GM12878 (cell line): ENCODE data around the gene DAB2IP. TPM values are rescaled to one million over a fixed set of nuclear protein-coding genes. Genes with fewer than 3 reads are reported as not detected.

Experiments
- ATAC-seq: fragments of 200-7000 bp; cut with Tn5 transposase; 3 replicates; pipeline ENCODE4 v1.9.1; 2020; ENCODE audit warnings: mild to moderate bottlenecking, moderate library complexity
- BruUV-seq: library from RNA; stranded (reverse); fragments of 400-500 nt; replicated peaks from 2 replicates; lab custom pipeline; 2021; lab: Mats Ljungman, UMichigan
- CTCF ChIA-PET: fragments of 300-600 bp; sonication (Branson Sonifier 250); formaldehyde crosslinking; extraction: SDS; loops from one replicate; lab custom pipeline; 2021; ENCODE audit warnings: inconsistent platforms; lab: Yijun Ruan, JAX
- POLR2A ChIA-PET: fragments of 350-600 bp; formaldehyde crosslinking; extraction: SDS; loops from one replicate; lab custom pipeline; 2021; ENCODE audit warnings: inconsistent platforms; lab: Charles Lee
- RAD21 ChIA-PET: fragments of 300-600 bp; sonication (Branson Sonifier 250); formaldehyde crosslinking; loops from one replicate; lab custom pipeline; 2023; ENCODE audit warnings: antibody characterized with exemption; ENCODE audit not compliant: unreplicated experiment; lab: Charles Lee
- SMC1A ChIA-PET: fragments of 300-600 bp; sonication (Branson Sonifier 250); formaldehyde crosslinking; loops from one replicate; lab custom pipeline; 2023; ENCODE audit not compliant: unreplicated experiment, uncharacterized antibody; lab: Charles Lee
- DNase-seq: peaks from one replicate; pipeline ENCODE4 v3.0.0-alpha.2; 2011; ENCODE audit warnings: low read depth, low spot score
- FAIRE-seq: peaks from 3 replicates; lab custom pipeline; 2011; peaks lifted over from hg19 to GRCh38; lab: Jason Lieb, UNC
- H2AFZ ChIP-seq: 2 replicates; pipeline ENCODE4 v1.6.0; 2011; ENCODE audit warnings: low read depth, low read length, control low read depth; ENCODE audit not compliant: control insufficient read depth
- H3K27ac ChIP-seq: 2 replicates; pipeline ENCODE4 v1.5.1; 2011; ENCODE audit warnings: control low read depth; ENCODE audit not compliant: control insufficient read depth, insufficient read depth
- H3K27me3 ChIP-seq, 2 experiments: replicated peaks in 1 of 2; 2 replicates each; pipeline versions ENCODE4 v1.6.0 to v1.6.1; 2011; ENCODE audit warnings: low read length in 1 of 2; ENCODE audit not compliant: control insufficient read depth in 2 of 2, insufficient read depth in 2 of 2
- H3K36me3 ChIP-seq, 2 experiments: 2 replicates each; pipeline ENCODE4 v1.5.1; 2011; ENCODE audit warnings: low read length in 1 of 2; ENCODE audit not compliant: control insufficient read depth in 2 of 2, insufficient read depth in 2 of 2
- H3K4me1 ChIP-seq: 2 replicates; pipeline ENCODE4 v1.6.1; 2011; ENCODE audit warnings: mild to moderate bottlenecking, low read length, moderate library complexity, mixed read lengths; ENCODE audit not compliant: control insufficient read depth, insufficient read depth
- H3K4me2 ChIP-seq: 2 replicates; pipeline ENCODE4 v1.6.0; 2011; ENCODE audit warnings: control low read depth; ENCODE audit not compliant: control insufficient read depth, insufficient read depth
- H3K4me3 ChIP-seq: fragments of 200-600 bp; sonication (generic); 2 replicates; pipeline ENCODE4 v1.5.1; 2016
- H3K79me2 ChIP-seq: 2 replicates; pipeline ENCODE4 v1.6.0; 2011; ENCODE audit warnings: low read length; ENCODE audit not compliant: control insufficient read depth, insufficient read depth
- H3K9ac ChIP-seq: 2 replicates; pipeline ENCODE4 v1.8.0; 2011; ENCODE audit warnings: low read length, control low read depth, mixed read lengths; ENCODE audit not compliant: control insufficient read depth, insufficient read depth
- H3K9me3 ChIP-seq: replicated peaks from 3 replicates; pipeline ENCODE4 v1.5.1; 2011; ENCODE audit warnings: mild to moderate bottlenecking, low read length; ENCODE audit not compliant: control insufficient read depth, insufficient read depth
- H4K20me1 ChIP-seq: 2 replicates; pipeline ENCODE4 v1.6.0; 2011; ENCODE audit not compliant: control insufficient read depth, insufficient read depth
- KDM1A ChIP-seq: fragments of 200-600 bp; sonication (generic); IDR thresholded peaks from 2 replicates; pipeline ENCODE4 v1.6.1; 2016; ENCODE audit warnings: borderline replicate concordance
- MEF2A ChIP-seq: IDR thresholded peaks from 2 replicates; pipeline ENCODE4 v1.6.1; 2011; ENCODE audit warnings: low read depth, mild to moderate bottlenecking, low read length, moderate library complexity; ENCODE audit not compliant: insufficient read depth
- POLR2A ChIP-seq: IDR thresholded peaks from 2 replicates; pipeline ENCODE4 v1.6.1; 2011; ENCODE audit warnings: low read depth, mild to moderate bottlenecking, low read length
- SUZ12 ChIP-seq: fragments of 200-600 bp; sonication (generic); IDR thresholded peaks from one replicate; pipeline ENCODE4 v1.6.1; 2018; ENCODE audit warnings: antibody characterized with exemption, mild to moderate bottlenecking; ENCODE audit not compliant: unreplicated experiment
- TCF3 ChIP-seq: IDR thresholded peaks from 2 replicates; pipeline ENCODE4 v1.6.1; 2012; ENCODE audit warnings: low read depth, mild to moderate bottlenecking, low read length, borderline replicate concordance; ENCODE audit not compliant: insufficient read depth
- WGBS: methylation state at CpG from one replicate; pipeline ENCODE4 v1.1.6; 2016; ENCODE audit warnings: low lambda C conversion rate; ENCODE audit not compliant: insufficient replicate concordance, insufficient coverage; ENCODE audit errors: missing lambda C conversion rate; 5-methylcytosine and 5-hydroxymethylcytosine counted together
- in situ Hi-C: fragments of 300-500 bp; cut with MboI; formaldehyde crosslinking; loops from 9 replicates; pipeline ENCODE4 v1.14.3; 2018; ENCODE audit warnings: mixed read lengths
- intact Hi-C: fragments of 100-400 bp; cut with micrococcal nuclease; formaldehyde crosslinking; loops from one replicate; pipeline ENCODE4 v1.14.2; 2022; ENCODE audit not compliant: unreplicated experiment
- polyA plus RNA-seq, 11 experiments: library from polyadenylated mRNA; depleted of rRNA in 4 of 11; unstranded in 6 of 11; stranded (reverse) in 5 of 11; fragments of >200 nt; fragmentation: Nextera tagmentation in 4 of 11; fragmentation: Illumina TruSeq in 1 of 11; extraction: Ambion mirVana in 4 of 11; extraction: Trizol in 1 of 11; gene quantifications; 1 replicate in 1 of 11; 2 replicates in 10 of 11; pipeline versions ENCODE4 v1.2.1 to v1.2.3, GENCODE V29; 2011 to 2016; ENCODE audit warnings: inconsistent platforms in 2 of 11, missing spikeins in 2 of 11, low read depth in 1 of 11
- total RNA-seq, 4 experiments: library from RNA; depleted of rRNA in 3 of 4; stranded (reverse); fragments of >200 nt in 3 of 4; fragmentation: Illumina TruSeq in 1 of 4; extraction: Trizol in 1 of 4; gene quantifications; 2 replicates each; pipeline versions ENCODE4 v1.2.1 to v1.2.3, GENCODE V29; 2013 to 2021
- TF ChIP-seq, protein P1 (sequence below): fragments of 450-650 bp; IDR thresholded peaks from 2 replicates; pipeline ENCODE4 v1.6.1; 2018; ENCODE audit warnings: mild to moderate bottlenecking, low read depth, moderate library complexity; ENCODE audit not compliant: partially characterized antibody
- TF ChIP-seq, protein P2 (sequence below): fragments of 450-650 bp; formaldehyde crosslinking; IDR thresholded peaks from 2 replicates; pipeline ENCODE4 v1.4.0; 2020; ENCODE audit warnings: mild to moderate bottlenecking, moderate library complexity
- TF ChIP-seq, protein P3 (sequence below): fragments of 450-650 bp; conservative IDR thresholded peaks from 2 replicates; pipeline ENCODE4 v1.6.1; 2017; ENCODE audit warnings: mild to moderate bottlenecking, moderate library complexity

Gene DAB2IP
- total and polyA plus RNA-seq, 10 of the 15 experiments (the other 5 are each of a cell fraction or from before 2014, with no cell fraction given): 0.03 to 0.38 (median 0.14) TPM; not detected in 6

DNA sequence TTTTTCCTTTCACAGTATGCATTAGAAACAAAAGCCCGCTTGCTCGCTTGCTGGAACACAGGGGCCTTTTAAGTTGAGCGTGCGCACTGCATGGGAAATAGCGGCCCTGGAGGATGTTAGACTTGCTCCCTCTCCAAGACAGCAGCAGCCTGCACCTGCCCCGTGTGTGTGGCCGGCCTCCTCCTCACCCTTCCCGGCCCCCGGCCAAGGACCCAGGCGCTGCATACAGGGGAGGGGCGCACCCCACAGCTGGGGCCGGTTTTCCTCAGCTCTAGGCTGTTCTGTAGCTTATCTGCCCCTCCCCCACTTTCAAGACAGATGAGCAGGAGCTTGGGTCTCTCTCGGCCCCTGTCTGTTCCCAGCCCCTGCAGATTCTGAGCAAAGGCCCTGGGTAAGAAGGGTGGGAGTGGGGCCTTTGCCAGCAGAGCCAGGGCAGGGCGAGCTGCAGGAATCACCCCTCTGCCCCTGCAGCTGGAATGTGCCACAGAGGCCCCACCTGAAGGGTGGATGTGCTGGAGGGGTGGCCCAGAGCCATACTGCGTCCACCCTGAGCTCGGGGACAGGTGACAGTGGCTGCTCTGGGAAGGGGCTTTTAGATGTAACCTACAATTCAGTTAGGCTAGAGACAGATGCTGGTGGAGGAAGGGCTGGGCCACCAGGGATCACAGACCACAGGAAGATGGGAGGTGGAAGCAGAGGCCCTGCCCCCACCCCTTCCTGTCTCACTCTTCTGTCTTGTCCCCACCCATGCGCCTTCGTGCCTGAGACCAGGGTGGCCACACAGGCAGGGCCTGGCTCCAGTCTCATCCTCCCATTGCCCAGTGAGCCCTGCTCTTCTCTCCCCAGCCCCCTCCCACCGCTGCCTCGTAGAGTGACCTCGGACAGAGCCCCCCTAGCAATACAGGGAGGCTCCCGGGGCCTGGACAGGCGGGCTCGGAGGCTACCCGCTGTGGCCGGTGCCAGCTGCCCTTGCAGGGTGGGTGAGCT lies 132.4 kb downstream of the DAB2IP start:
- no peaks in the 10 kb centered on the region for H3K9me3 ChIP-seq
- H3K4me3 ChIP-seq: no peak overlapping the region
- no TSS peak for BruUV-seq
- TF ChIP-seq MEF2A: no peak
- TF ChIP-seq, protein P1, sequence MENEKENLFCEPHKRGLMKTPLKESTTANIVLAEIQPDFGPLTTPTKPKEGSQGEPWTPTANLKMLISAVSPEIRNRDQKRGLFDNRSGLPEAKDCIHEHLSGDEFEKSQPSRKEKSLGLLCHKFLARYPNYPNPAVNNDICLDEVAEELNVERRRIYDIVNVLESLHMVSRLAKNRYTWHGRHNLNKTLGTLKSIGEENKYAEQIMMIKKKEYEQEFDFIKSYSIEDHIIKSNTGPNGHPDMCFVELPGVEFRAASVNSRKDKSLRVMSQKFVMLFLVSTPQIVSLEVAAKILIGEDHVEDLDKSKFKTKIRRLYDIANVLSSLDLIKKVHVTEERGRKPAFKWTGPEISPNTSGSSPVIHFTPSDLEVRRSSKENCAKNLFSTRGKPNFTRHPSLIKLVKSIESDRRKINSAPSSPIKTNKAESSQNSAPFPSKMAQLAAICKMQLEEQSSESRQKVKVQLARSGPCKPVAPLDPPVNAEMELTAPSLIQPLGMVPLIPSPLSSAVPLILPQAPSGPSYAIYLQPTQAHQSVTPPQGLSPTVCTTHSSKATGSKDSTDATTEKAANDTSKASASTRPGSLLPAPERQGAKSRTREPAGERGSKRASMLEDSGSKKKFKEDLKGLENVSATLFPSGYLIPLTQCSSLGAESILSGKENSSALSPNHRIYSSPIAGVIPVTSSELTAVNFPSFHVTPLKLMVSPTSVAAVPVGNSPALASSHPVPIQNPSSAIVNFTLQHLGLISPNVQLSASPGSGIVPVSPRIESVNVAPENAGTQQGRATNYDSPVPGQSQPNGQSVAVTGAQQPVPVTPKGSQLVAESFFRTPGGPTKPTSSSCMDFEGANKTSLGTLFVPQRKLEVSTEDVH: no peak
- no peak for TF ChIP-seq TCF3
- TF ChIP-seq KDM1A: no peak
- no peak for TF ChIP-seq POLR2A
- TF ChIP-seq, protein P2, sequence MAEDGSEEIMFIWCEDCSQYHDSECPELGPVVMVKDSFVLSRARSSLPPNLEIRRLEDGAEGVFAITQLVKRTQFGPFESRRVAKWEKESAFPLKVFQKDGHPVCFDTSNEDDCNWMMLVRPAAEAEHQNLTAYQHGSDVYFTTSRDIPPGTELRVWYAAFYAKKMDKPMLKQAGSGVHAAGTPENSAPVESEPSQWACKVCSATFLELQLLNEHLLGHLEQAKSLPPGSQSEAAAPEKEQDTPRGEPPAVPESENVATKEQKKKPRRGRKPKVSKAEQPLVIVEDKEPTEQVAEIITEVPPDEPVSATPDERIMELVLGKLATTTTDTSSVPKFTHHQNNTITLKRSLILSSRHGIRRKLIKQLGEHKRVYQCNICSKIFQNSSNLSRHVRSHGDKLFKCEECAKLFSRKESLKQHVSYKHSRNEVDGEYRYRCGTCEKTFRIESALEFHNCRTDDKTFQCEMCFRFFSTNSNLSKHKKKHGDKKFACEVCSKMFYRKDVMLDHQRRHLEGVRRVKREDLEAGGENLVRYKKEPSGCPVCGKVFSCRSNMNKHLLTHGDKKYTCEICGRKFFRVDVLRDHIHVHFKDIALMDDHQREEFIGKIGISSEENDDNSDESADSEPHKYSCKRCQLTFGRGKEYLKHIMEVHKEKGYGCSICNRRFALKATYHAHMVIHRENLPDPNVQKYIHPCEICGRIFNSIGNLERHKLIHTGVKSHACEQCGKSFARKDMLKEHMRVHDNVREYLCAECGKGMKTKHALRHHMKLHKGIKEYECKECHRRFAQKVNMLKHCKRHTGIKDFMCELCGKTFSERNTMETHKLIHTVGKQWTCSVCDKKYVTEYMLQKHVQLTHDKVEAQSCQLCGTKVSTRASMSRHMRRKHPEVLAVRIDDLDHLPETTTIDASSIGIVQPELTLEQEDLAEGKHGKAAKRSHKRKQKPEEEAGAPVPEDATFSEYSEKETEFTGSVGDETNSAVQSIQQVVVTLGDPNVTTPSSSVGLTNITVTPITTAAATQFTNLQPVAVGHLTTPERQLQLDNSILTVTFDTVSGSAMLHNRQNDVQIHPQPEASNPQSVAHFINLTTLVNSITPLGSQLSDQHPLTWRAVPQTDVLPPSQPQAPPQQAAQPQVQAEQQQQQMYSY: no peak
- no peak for TF ChIP-seq SUZ12
- TF ChIP-seq, protein P3, sequence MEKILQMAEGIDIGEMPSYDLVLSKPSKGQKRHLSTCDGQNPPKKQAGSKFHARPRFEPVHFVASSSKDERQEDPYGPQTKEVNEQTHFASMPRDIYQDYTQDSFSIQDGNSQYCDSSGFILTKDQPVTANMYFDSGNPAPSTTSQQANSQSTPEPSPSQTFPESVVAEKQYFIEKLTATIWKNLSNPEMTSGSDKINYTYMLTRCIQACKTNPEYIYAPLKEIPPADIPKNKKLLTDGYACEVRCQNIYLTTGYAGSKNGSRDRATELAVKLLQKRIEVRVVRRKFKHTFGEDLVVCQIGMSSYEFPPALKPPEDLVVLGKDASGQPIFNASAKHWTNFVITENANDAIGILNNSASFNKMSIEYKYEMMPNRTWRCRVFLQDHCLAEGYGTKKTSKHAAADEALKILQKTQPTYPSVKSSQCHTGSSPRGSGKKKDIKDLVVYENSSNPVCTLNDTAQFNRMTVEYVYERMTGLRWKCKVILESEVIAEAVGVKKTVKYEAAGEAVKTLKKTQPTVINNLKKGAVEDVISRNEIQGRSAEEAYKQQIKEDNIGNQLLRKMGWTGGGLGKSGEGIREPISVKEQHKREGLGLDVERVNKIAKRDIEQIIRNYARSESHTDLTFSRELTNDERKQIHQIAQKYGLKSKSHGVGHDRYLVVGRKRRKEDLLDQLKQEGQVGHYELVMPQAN: no peak
- no peak overlapping the region for H3K4me2 ChIP-seq
- RAD21 ChIA-PET: no interaction called here
- no peaks in the 10 kb centered on the region for H3K36me3 ChIP-seq
- no peaks in the 10 kb centered on the region for H4K20me1 ChIP-seq
- FAIRE-seq: no peak
- POLR2A ChIA-PET: no interaction called here
- WGBS: 37% methylated on average over 26 of the region's 26 CpGs
- H2AFZ ChIP-seq: no peak overlapping the region
- H3K27ac ChIP-seq: no peak overlapping the region
- DNase-seq: no peak
- H3K4me1 ChIP-seq: no peaks in the 10 kb centered on the region
- intact Hi-C loops (no loop called here), in situ Hi-C loops (no loop called here)
- no peak overlapping the region for H3K9ac ChIP-seq
- no peak for ATAC-seq
- CTCF ChIA-PET: no interaction called here
- peaks cover 3 to 8% of the 10 kb centered on the region in 2 experiments; a peak in 3 of 4 replicates for H3K27me3 ChIP-seq
- no peaks in the 10 kb centered on the region for H3K79me2 ChIP-seq
- SMC1A ChIA-PET: no interaction called here
